ENCODE results near the gene SAP25.

SAP25 gene

GRCh38 chr7:100573691-100574361 is at the start of gene SAP25:
TSS of gene SAP25 (minus strand) at chr7:100573900. CDS start at chr7:100573742, 158 bp downstream.
- in situ Hi-C loops (cut with HindIII; ENCODE audit: low sequenced_read_pairs): no loop called here
- H3K4me3 ChIP-seq (ENCODE audit: low read depth, low read length): no peak within 1 kb of the TSS
- DNase-seq (ENCODE audit: low read depth): no peak

DNA sequence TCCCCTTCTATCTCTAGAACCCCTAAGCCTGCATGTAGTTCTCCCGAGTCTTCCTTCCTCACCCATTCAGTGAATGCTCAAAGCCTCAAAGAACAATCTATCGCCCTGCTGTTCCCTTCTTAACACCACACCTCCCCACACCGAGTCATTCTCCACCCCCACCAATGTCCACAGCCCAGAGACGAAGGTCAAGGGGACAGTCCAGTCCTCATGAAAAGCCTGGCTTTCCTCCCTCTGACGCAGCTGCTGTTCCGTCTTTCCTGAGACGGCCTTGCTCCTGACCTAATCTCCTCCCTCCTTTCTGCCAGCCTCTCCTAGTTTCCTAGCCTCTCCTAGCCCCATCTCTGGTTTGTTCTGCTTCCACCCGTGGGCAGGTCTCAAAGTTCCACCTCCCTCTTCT is 47.9 kb upstream of the SAP25 start:
- no peak for DNase-seq (ENCODE audit: low read depth)

More at GRCh38 chr7:100573691-100574361, at the start of gene SAP25:
- TF ChIP-seq, protein P1, sequence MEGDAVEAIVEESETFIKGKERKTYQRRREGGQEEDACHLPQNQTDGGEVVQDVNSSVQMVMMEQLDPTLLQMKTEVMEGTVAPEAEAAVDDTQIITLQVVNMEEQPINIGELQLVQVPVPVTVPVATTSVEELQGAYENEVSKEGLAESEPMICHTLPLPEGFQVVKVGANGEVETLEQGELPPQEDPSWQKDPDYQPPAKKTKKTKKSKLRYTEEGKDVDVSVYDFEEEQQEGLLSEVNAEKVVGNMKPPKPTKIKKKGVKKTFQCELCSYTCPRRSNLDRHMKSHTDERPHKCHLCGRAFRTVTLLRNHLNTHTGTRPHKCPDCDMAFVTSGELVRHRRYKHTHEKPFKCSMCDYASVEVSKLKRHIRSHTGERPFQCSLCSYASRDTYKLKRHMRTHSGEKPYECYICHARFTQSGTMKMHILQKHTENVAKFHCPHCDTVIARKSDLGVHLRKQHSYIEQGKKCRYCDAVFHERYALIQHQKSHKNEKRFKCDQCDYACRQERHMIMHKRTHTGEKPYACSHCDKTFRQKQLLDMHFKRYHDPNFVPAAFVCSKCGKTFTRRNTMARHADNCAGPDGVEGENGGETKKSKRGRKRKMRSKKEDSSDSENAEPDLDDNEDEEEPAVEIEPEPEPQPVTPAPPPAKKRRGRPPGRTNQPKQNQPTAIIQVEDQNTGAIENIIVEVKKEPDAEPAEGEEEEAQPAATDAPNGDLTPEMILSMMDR (IDR thresholded peaks at IDR 0.05; ENCODE audit: low read depth, low read length, missing control alignments): no peak

DNA sequence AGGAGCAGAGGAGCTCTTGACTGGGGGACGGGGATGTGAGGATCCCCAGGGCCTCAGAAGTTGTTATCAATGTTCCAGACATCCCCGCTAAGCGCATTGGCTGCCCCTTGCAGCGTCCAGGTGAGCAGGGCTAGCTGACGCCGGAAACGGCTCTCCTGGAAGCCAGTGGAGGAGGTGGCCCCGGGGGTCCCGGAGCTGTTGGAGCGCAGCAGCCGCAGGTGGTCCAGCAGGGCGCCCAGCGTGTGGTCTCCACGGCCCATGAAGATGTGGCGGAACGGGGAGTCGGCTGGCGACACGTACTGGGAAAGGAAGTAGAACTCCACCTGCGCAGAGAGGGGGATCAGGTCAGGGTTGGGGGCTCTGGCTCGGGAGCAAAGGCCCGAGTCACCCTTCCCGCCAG is 47.1 kb upstream of the SAP25 start:
- no peak for DNase-seq (ENCODE audit: low read depth)
- no peak overlapping the region for H3K4me3 ChIP-seq (ENCODE audit: low read depth, low read length)
- in situ Hi-C loops (cut with HindIII; ENCODE audit: low sequenced_read_pairs): no loop called here
- TF ChIP-seq, protein P1 (IDR thresholded peaks at IDR 0.05; ENCODE audit: low read depth, low read length, missing control alignments): no peak

More for the DNA sequence above, 47.9 kb upstream of the SAP25 start:
- in situ Hi-C loops (cut with HindIII; ENCODE audit: low sequenced_read_pairs): no loop called here
- no peak overlapping the region for H3K4me3 ChIP-seq (ENCODE audit: low read depth, low read length)
- TF ChIP-seq, protein P1 (IDR thresholded peaks at IDR 0.05; ENCODE audit: low read depth, low read length, missing control alignments): no peak

GRCh38 chr7:100620239-100620638 is 46.5 kb upstream of the SAP25 start:
- no peak overlapping the region for H3K4me3 ChIP-seq (ENCODE audit: low read depth, low read length)
- in situ Hi-C loops (cut with HindIII; ENCODE audit: low sequenced_read_pairs): no loop called here
- DNase-seq (ENCODE audit: low read depth): no peak
- TF ChIP-seq, protein P1 (IDR thresholded peaks at IDR 0.05; ENCODE audit: low read depth, low read length, missing control alignments): no peak

- TF ChIP-seq, protein P1 (IDR thresholded peaks at IDR 0.05; ENCODE audit: low read depth, low read length, missing control alignments): no peak
- H3K4me3 ChIP-seq (ENCODE audit: low read depth, low read length): no peak overlapping the region
- no peak for DNase-seq (ENCODE audit: low read depth)
- in situ Hi-C loops (cut with HindIII; ENCODE audit: low sequenced_read_pairs): no loop called here
Measured at GRCh38 chr7:100614308-100614861, 40.7 kb upstream of the SAP25 start.

GRCh38 chr7:100613412-100614175 is 39.9 kb upstream of the SAP25 start:
- in situ Hi-C loops (cut with HindIII; ENCODE audit: low sequenced_read_pairs): no loop called here
- DNase-seq (ENCODE audit: low read depth): no peak
- TF ChIP-seq, protein P1 (IDR thresholded peaks at IDR 0.05; ENCODE audit: low read depth, low read length, missing control alignments): no peak
- H3K4me3 ChIP-seq (ENCODE audit: low read depth, low read length): peak overlapping the region; percentile 52

All from astrocyte of the cerebellum (primary cell).